Ovary (tissue), 9 donors: ENCODE data around the gene CDH10. TPM values are rescaled to one million over a fixed set of nuclear protein-coding genes. Genes with fewer than 3 reads are reported as not detected.

Experiments used
- DNase-seq, 5 donors: peaks; one replicate each; pipeline ENCODE4 v3.0.0-alpha.2; 2019 to 2020
- H3K27ac ChIP-seq, 2 donors: fragments of 200-600 bp; one replicate each; pipeline versions ENCODE4 v1.5.1 to v1.8.0; 2019 to 2022
- H3K27me3 ChIP-seq: fragments of 200-600 bp; one replicate; pipeline ENCODE4 v1.8.0; 2022
- H3K36me3 ChIP-seq: fragments of 200-600 bp; sonication (generic); one replicate; pipeline ENCODE4 v1.5.1; 2019
- H3K4me1 ChIP-seq: one replicate; pipeline ENCODE4 v1.8.1; 2013; ENCODE audit warnings: mild to moderate bottlenecking, moderate library complexity; ENCODE audit not compliant: insufficient read depth
- H3K4me3 ChIP-seq: fragments of 200-600 bp; sonication (generic); one replicate; pipeline ENCODE4 v1.5.1; 2017
- H3K9me3 ChIP-seq, 2 donors: fragments of 200-600 bp in 1 of 2; sonication (generic) in 1 of 2; one replicate each; pipeline versions ENCODE4 v1.5.1 to v1.8.1; 2013 to 2019; ENCODE audit warnings: mild to moderate bottlenecking in 1 of 2, moderate library complexity in 1 of 2
- EP300 ChIP-seq: sonication (generic); formaldehyde crosslinking; IDR thresholded peaks from one replicate; pipeline ENCODE4 v1.6.1; 2017; ENCODE audit warnings: antibody characterized with exemption
- POLR2A ChIP-seq: fragments of 450-650 bp; IDR thresholded peaks from one replicate; pipeline ENCODE4 v1.6.1; 2017; ENCODE audit warnings: antibody characterized with exemption, mild to moderate bottlenecking, moderate library complexity
- WGBS, 3 donors: extraction: QIAGEN DNeasy Blood & Tissue Kit in 1 of 3; methylation state at CpG; one replicate each; pipeline versions ENCODE4 v1.1.5 to v1.1.7; 2013 to 2017; 5-methylcytosine and 5-hydroxymethylcytosine counted together
- intact Hi-C, 4 donors: fragments of 100-400 bp; cut with DNase I; formaldehyde crosslinking; loops; one replicate each; pipeline versions ENCODE4 v1.11.0 to v1.15.1; 2022 to 2023
- polyA plus RNA-seq, 2 donors: library from polyadenylated mRNA; stranded (reverse); fragments of 200-250 nt in 1 of 2; fragments of 350-450 nt in 1 of 2; fragmentation: Illumina TruSeq in 1 of 2; extraction: RNeasy Lipid Tissue Mini Kit (QIAGEN cat#74804) in 1 of 2; gene quantifications; one replicate each; pipeline ENCODE4 v1.2.3, GENCODE V29; 2013 to 2014
- total RNA-seq, 7 donors: library from RNA; depleted of rRNA in 2 of 7; stranded (reverse); fragments of >200 nt in 2 of 7; fragmentation: NEBNext Ultra II Directional in 3 of 7; extraction: Animal tissue kit (Norgen Biotek cat#: 25700) in 3 of 7; gene quantifications; one replicate each; pipeline versions ENCODE4 v1.1.0 to v1.2.4, GENCODE V29; 2016 to 2023
- TF ChIP-seq, protein P1 (sequence below), 3 donors: fragments of 450-650 bp in 2 of 3; fragments of 200-600 bp in 1 of 3; IDR thresholded peaks; one replicate each; pipeline versions ENCODE4 v1.5.1 to v1.8.0; 2016 to 2022; ENCODE audit warnings: antibody characterized with exemption in 3 of 3, mild to moderate bottlenecking in 1 of 3
- donor health status: DM: no; HTN: no; CAD: no; lungs with moderate emphysema.
- donor health status: DM: no; HTN: no; CAD: no.
- donor health status: Bipolar disorder and iron deficiency.
- donor health status: DM: yes; HTN: yes; CAD: no.
- donor health status: DM: no; HTN: no; CAD: no.
- donor health status: DM: yes; HTN: yes; CAD: no.

CDH10 gene
- total and polyA plus RNA-seq, 9 donors: 0.08 to 0.22 (median 0.12) TPM; not detected in 5

DNA sequence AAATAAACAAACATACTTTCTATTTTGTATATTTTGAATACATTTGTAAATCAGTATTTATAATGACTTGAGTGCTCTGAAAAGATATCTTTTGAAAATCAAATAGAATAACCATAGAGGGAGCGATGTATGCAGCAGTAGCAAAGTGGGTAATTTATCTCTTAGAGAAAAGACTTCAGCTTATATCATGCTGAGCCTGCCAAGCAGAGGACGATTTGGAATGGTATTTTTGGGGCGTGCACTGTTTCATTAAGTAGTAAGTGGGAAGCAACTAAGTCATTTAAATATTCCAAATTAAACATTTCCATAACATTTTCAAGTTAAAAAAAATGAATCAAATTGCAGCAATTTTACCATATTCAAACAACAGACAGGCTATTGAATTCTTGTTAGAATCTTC is 147.6 kb downstream of the CDH10 start:
- no peaks in the 10 kb centered on the region for H3K36me3 ChIP-seq
- intact Hi-C loops: no loop called here
- no peaks in the 10 kb centered on the region for H3K4me1 ChIP-seq
- no peak overlapping the region for H3K27ac ChIP-seq
- no peak overlapping the region for H3K4me3 ChIP-seq
- no peaks in the 10 kb centered on the region for H3K27me3 ChIP-seq
- TF ChIP-seq EP300: no peak
- TF ChIP-seq POLR2A: no peak
- TF ChIP-seq, protein P1, sequence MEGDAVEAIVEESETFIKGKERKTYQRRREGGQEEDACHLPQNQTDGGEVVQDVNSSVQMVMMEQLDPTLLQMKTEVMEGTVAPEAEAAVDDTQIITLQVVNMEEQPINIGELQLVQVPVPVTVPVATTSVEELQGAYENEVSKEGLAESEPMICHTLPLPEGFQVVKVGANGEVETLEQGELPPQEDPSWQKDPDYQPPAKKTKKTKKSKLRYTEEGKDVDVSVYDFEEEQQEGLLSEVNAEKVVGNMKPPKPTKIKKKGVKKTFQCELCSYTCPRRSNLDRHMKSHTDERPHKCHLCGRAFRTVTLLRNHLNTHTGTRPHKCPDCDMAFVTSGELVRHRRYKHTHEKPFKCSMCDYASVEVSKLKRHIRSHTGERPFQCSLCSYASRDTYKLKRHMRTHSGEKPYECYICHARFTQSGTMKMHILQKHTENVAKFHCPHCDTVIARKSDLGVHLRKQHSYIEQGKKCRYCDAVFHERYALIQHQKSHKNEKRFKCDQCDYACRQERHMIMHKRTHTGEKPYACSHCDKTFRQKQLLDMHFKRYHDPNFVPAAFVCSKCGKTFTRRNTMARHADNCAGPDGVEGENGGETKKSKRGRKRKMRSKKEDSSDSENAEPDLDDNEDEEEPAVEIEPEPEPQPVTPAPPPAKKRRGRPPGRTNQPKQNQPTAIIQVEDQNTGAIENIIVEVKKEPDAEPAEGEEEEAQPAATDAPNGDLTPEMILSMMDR (IDR thresholded peaks at IDR 0.05): no peak
- DNase-seq: no peak
- H3K9me3 ChIP-seq: no peaks in the 10 kb centered on the region
- 21 to 28% (median 24%) methylated on average over 3 of the region's 3 CpGs for WGBS, 3 donors

DNA sequence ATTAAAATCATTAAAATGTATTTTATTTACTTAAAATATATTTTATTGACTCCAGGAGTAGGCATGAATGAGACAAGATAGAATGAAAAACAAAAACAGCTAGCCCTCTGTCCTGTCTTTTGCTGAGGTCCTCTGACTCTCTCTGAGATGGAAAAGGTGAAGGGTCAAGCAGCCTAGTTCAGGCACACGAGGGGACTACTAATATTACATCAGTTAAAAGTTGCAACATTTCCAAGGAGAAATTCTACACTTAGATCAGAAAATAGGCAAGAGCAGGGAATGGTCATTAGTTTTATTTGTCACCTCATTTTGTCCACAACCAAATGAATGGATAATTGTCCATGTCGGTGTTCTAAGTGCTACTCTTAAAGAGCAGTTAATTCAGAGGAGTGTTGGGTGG is 148.5 kb downstream of the CDH10 start:
- DNase-seq: no peak
- Histone ChIP-seq H3K4me1 (no peaks in the 10 kb centered on the region), H3K27me3 (no peaks in the 10 kb centered on the region), H3K36me3 (no peaks in the 10 kb centered on the region), H3K4me3 (no peak overlapping the region), H3K27ac (no peak overlapping the region), H3K9me3 (no peaks in the 10 kb centered on the region)
- TF ChIP-seq, protein P1 (IDR thresholded peaks at IDR 0.05): no peak
- TF ChIP-seq POLR2A (no peak), EP300 (no peak)
- intact Hi-C loops: no loop called here
- 50% methylated on average over 2 of the region's 2 CpGs for WGBS, 3 donors

DNA sequence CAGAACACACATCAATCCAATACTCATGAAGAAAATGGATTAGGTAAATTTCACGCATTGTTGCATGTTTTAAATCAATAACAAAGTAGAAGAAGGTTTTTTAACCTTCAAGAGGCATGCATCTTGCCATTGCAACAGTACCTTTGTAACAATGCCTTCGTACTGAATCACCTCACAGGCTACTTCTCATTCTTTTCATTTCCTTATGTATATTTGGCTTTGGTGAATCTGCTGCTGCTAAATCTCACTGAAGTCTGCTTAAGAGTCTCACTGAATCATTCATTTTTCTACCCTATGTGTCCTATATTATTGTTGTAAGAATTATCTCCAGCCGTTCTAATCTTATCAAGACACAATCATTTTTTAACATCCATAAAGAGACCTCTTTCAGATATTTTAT is 152.5 kb downstream of the CDH10 start:
- H3K27me3 ChIP-seq: no peaks in the 10 kb centered on the region
- no peaks in the 10 kb centered on the region for H3K9me3 ChIP-seq
- H3K27ac ChIP-seq: no peak overlapping the region
- intact Hi-C loops: no loop called here
- no peak for DNase-seq
- 74 to 91% (median 82%) methylated on average over 3 of the region's 3 CpGs for WGBS, 3 donors
- no peaks in the 10 kb centered on the region for H3K36me3 ChIP-seq
- no peaks in the 10 kb centered on the region for H3K4me1 ChIP-seq
- no peak overlapping the region for H3K4me3 ChIP-seq
- no peak for TF ChIP-seq POLR2A
- no peak for TF ChIP-seq EP300
- TF ChIP-seq, protein P1 (IDR thresholded peaks at IDR 0.05): no peak

DNA sequence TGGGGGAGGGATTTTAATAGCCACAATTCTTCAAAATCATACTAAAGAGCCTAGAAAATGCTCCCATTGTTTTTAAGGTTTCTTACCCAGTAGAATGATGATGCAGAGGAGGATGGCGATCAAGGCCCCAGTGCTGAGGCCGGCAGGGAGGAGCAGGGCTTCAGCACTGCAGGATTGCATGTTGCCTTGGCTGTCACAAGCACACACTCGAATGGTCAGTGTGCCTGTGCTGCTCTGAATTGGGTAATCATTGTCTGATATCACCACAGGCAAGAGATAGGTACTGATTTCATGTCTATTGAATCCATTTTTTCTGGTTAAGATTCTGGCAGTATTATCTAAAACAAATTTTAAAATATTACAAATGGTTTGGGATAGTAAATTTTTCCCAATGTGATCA is 153.3 kb downstream of the CDH10 start:
- Histone ChIP-seq H3K36me3 (no peaks in the 10 kb centered on the region), H3K9me3 (no peaks in the 10 kb centered on the region), H3K4me1 (no peaks in the 10 kb centered on the region), H3K27me3 (no peaks in the 10 kb centered on the region), H3K4me3 (no peak overlapping the region), H3K27ac (no peak overlapping the region)
- 85 to 87% (median 85%) methylated on average over 3 of the region's 3 CpGs for WGBS, 3 donors
- intact Hi-C loops: no loop called here
- no peak for TF ChIP-seq POLR2A
- no peak for DNase-seq

DNA sequence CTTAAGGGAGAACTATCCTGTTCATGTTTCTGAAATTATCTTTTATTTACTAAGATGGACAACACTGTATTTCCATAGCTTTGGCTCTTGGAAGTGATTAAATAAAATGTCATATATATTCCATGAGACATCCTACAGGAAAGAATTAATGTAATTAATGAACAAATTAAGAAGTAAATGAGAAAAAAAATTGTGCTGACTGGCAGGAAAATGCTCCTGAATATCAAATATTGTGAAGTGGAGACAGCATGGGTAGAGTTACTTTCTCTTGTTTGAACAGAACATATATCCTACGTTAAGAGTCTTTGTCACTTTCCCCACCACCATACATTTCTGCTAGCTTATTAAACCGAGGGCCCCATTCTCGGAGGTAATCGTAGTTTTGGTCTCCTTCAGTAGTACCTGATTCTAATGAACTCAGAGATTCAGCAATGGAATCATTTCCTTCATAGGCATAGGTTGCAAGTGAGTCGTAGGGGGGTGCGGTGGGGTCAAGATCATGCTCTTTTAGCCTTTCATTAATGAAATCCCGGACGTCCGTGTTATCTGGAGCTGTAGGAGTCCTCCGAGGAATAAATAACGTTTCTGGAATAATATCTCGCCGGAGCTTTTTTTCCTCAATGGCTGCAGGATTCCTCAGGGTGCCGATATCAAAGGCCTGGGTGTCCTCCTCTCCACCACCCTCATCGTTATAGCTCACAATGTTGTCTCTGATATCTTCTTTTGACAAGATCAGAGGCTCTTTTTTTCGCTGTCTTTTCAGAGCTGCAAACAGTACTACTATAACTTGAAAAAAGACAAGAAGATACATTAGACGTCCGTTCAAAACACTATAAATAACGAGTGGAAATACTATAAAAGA is 157.2 kb downstream of the CDH10 start:
- intact Hi-C loops: no loop called here
- Histone ChIP-seq H3K36me3 (no peaks in the 10 kb centered on the region), H3K9me3 (no peaks in the 10 kb centered on the region), H3K4me1 (no peaks in the 10 kb centered on the region), H3K27ac (no peak overlapping the region), H3K4me3 (no peak overlapping the region), H3K27me3 (no peaks in the 10 kb centered on the region)
- 50 to 57% (median 53%) methylated on average over 19 of the region's 19 CpGs for WGBS, 3 donors
- no peak for DNase-seq
- TF ChIP-seq, protein P1 (IDR thresholded peaks at IDR 0.05): no peak
- TF ChIP-seq POLR2A (no peak), EP300 (no peak)
